Endothelial cell (in vitro differentiated cells): ENCODE measurements around the gene SLC43A3. TPM values are rescaled to one million over a fixed set of nuclear protein-coding genes. Genes with fewer than 3 reads are reported as not detected.
"Not testable (repeated sequence)": the region's sequence is repeated elsewhere in the genome, so short reads cannot be mapped to it uniquely, and the experiment has no call there.

Source experiments
- DNase-seq: peaks from one replicate; pipeline ENCODE4 v3.0.0; 2021; ENCODE audit warnings: low spot score
- H3K27ac Mint-ChIP-seq: one replicate; pipeline ENCODE4 v1.8.0; 2021; ENCODE audit warnings: mixed read lengths, inconsistent platforms; ENCODE audit not compliant: unreplicated experiment
- H3K27me3 Mint-ChIP-seq: one replicate; pipeline ENCODE4 v1.8.0; 2021; ENCODE audit warnings: mild to moderate bottlenecking, moderate library complexity, mixed read lengths, inconsistent platforms; ENCODE audit not compliant: unreplicated experiment
- H3K36me3 Mint-ChIP-seq: one replicate; pipeline ENCODE4 v1.8.0; 2021; ENCODE audit warnings: mild to moderate bottlenecking, low read depth, mixed read lengths, inconsistent platforms; ENCODE audit not compliant: unreplicated experiment
- H3K4me1 Mint-ChIP-seq: one replicate; pipeline ENCODE4 v1.8.0; 2021; ENCODE audit warnings: mild to moderate bottlenecking, mixed read lengths, inconsistent platforms; ENCODE audit not compliant: unreplicated experiment
- H3K4me3 Mint-ChIP-seq: one replicate; pipeline ENCODE4 v1.8.0; 2021; ENCODE audit warnings: mild to moderate bottlenecking, mixed read lengths, inconsistent platforms; ENCODE audit not compliant: unreplicated experiment
- H3K9me3 Mint-ChIP-seq: one replicate; pipeline ENCODE4 v1.8.0; 2021; ENCODE audit warnings: mixed read lengths, inconsistent platforms; ENCODE audit not compliant: unreplicated experiment
- CTCF ChIP-seq: fragments of 200-600 bp; sonication (generic); IDR thresholded peaks from one replicate; pipeline ENCODE4 v1.5.0; 2021; ENCODE audit warnings: antibody characterized with exemption; ENCODE audit not compliant: unreplicated experiment
- total RNA-seq: library from RNA; stranded (reverse); fragmentation: NEBNext Ultra II Directional; extraction: Animal tissue kit (Norgen Biotek cat#: 25700); gene quantifications from one replicate; pipeline ENCODE4 v1.2.1, GENCODE V29; 2021; ENCODE audit not compliant: unreplicated experiment

SLC43A3 gene
- total RNA-seq, 1 donor from 2014 or later: 17.5 TPM

DNA sequence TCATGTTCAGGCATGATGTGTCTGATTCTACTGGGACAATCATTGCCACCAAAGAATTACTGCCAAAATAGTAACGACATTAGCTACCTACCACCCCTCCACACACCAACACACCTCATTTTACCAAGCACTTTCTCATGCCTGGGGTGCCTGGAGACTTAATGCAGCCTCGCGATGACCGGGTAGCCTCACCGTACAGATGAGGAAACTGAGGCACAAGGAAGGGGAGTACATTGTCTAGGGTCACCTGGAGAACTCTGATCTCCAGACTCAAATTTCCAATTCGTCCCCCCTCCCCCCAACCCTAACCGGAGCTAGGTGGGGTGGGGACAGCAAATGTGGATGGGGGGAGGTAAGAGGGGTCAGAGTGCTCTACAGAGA is 30.7 kb upstream of the SLC43A3 start:
- H3K36me3 Mint-ChIP-seq: no peaks in the 10 kb centered on the region
- H3K9me3 Mint-ChIP-seq: no peaks in the 10 kb centered on the region
- peak; percentile 39 for TF ChIP-seq CTCF
- no peak overlapping the region for H3K27ac Mint-ChIP-seq
- H3K27me3 Mint-ChIP-seq: peaks cover 28% of the 10 kb centered on the region
- H3K4me1 Mint-ChIP-seq: peaks cover 18% of the 10 kb centered on the region
- DNase-seq: no peak
- H3K4me3 Mint-ChIP-seq: no peak overlapping the region

- Mint-ChIP-seq H3K27me3 (peaks cover 28% of the 10 kb centered on the region), H3K4me3 (no peak overlapping the region), H3K36me3 (no peaks in the 10 kb centered on the region), H3K9me3 (no peaks in the 10 kb centered on the region), H3K4me1 (peaks cover 18% of the 10 kb centered on the region), H3K27ac (no peak overlapping the region)
- peak; percentile 89 for DNase-seq
- TF ChIP-seq CTCF: peak; percentile 97
Measured at GRCh38 chr11:57456960-57457642, 30.2 kb upstream of the SLC43A3 start.

DNA sequence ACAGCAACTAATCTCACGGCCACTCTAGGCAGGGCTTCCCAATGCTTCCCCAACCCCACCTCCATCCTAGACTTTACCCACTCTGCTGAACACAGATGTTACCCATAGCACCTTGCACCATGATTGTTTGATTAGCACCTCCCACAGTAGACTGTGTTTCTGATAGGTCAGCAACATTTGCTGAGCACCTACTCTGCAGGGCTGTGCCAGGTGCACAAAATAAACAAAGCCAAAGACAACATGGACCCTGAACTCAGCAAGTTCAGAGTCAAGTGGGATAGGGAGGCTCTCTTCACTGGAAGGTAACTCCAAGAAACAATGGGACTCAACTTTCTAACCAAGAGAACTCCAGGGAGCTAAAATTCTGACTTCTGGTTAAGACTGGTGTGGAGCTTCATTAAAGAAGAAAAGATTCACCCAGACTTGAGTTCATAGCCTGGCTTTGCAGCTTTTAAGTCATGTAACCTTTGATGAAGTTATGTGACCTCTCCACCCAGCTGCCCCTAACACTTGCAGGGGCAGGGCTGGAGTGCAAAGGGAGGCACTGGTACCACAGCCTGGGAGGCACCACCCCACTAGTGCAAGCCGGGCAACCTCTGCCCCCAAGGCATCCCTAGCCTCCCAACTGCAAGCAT is 26.7 kb upstream of the SLC43A3 start:
- Mint-ChIP-seq H3K4me3 (no peak overlapping the region), H3K36me3 (no peaks in the 10 kb centered on the region)

GRCh38 chr11:57446055-57446454 is 19.1 kb upstream of the SLC43A3 start:
- Mint-ChIP-seq H3K4me3 (no peak overlapping the region), H3K9me3 (no peaks in the 10 kb centered on the region), H3K36me3 (no peaks in the 10 kb centered on the region), H3K27me3 (peaks cover 3% of the 10 kb centered on the region), H3K4me1 (no peaks in the 10 kb centered on the region), H3K27ac (no peak overlapping the region)
- no peak for TF ChIP-seq CTCF
- DNase-seq: no peak

More for the DNA sequence above, 26.7 kb upstream of the SLC43A3 start:
- H3K27me3 Mint-ChIP-seq: peaks cover 13% of the 10 kb centered on the region
- no peak for TF ChIP-seq CTCF
- H3K27ac Mint-ChIP-seq: no peak overlapping the region
- peaks cover 7% of the 10 kb centered on the region for H3K4me1 Mint-ChIP-seq
- H3K9me3 Mint-ChIP-seq: no peaks in the 10 kb centered on the region
- no peak for DNase-seq

GRCh38 chr11:57445122-57445394 is 18.1 kb upstream of the SLC43A3 start:
- H3K27ac Mint-ChIP-seq, H3K9me3 Mint-ChIP-seq: not testable (repeated sequence)

More at GRCh38 chr11:57445122-57445394, 18.1 kb upstream of the SLC43A3 start:
- H3K4me1 Mint-ChIP-seq, DNase-seq, H3K36me3 Mint-ChIP-seq, H3K4me3 Mint-ChIP-seq, H3K27me3 Mint-ChIP-seq: not testable (repeated sequence)
